HFFc6 (cell line): ENCODE measurements around the gene GBP4. TPM values are rescaled to one million over a fixed set of nuclear protein-coding genes. Genes with fewer than 3 reads are reported as not detected.

ENCODE experiments used
- DNase-seq: peaks from one replicate; pipeline ENCODE4 v3.0.0-alpha.2; 2018
- H3K27ac Mint-ChIP-seq: 2 replicates; pipeline ENCODE4 v1.8.0; 2020; ENCODE audit warnings: mild to moderate bottlenecking, mixed read lengths
- H3K27me3 Mint-ChIP-seq: 2 replicates; pipeline ENCODE4 v1.8.0; 2021; ENCODE audit warnings: mild to moderate bottlenecking, moderate library complexity, mixed read lengths; ENCODE audit not compliant: insufficient read depth
- H3K36me3 Mint-ChIP-seq: 2 replicates; pipeline ENCODE4 v1.8.0; 2021; ENCODE audit warnings: low read depth, mixed read lengths
- H3K4me1 Mint-ChIP-seq: 2 replicates; pipeline ENCODE4 v1.8.0; 2020; ENCODE audit warnings: low read depth, mixed read lengths
- H3K4me3 Mint-ChIP-seq: 2 replicates; pipeline ENCODE4 v1.8.0; 2020; ENCODE audit warnings: mild to moderate bottlenecking, moderate library complexity, mixed read lengths
- H3K9me3 Mint-ChIP-seq: 2 replicates; pipeline ENCODE4 v1.8.0; 2020; ENCODE audit warnings: mild to moderate bottlenecking, mixed read lengths
- CTCF ChIP-seq: fragments of 200-600 bp; sonication (generic); IDR thresholded peaks from 2 replicates; pipeline ENCODE4 v1.5.0; 2021; ENCODE audit warnings: antibody characterized with exemption, mild to moderate bottlenecking
- total RNA-seq, 6 experiments: library from RNA; stranded (reverse); fragmentation: NEBNext Ultra II Directional; extraction: Animal tissue kit (Norgen Biotek cat#: 25700); gene quantifications; 2 replicates in 1 of 6; 3 replicates in 5 of 6; pipeline ENCODE4 v1.2.3, GENCODE V29; 2021

Gene GBP4
- total RNA-seq, 6 experiments from 2014 or later: 0.10 to 0.31 (median 0.22) TPM

GRCh38 chr1:89211035-89211634 lies 12.4 kb upstream of the GBP4 start:
- Mint-ChIP-seq H3K4me3 (no peak overlapping the region), H3K27me3 (no peaks in the 10 kb centered on the region), H3K36me3 (no peaks in the 10 kb centered on the region), H3K27ac (no peak overlapping the region), H3K9me3 (peaks cover 23% of the 10 kb centered on the region), H3K4me1 (no peaks in the 10 kb centered on the region)
- no peak for TF ChIP-seq CTCF
- DNase-seq: no peak

GRCh38 chr1:89206373-89206772 lies 7.6 kb upstream of the GBP4 start:
- Mint-ChIP-seq H3K27me3 (no peaks in the 10 kb centered on the region), H3K4me3 (no peak overlapping the region), H3K9me3 (peaks cover 24% of the 10 kb centered on the region), H3K36me3 (no peaks in the 10 kb centered on the region), H3K27ac (no peak overlapping the region), H3K4me1 (no peaks in the 10 kb centered on the region)
- TF ChIP-seq CTCF: no peak
- no peak for DNase-seq

GRCh38 chr1:89203166-89203565 lies 4.4 kb upstream of the GBP4 start:
- Mint-ChIP-seq H3K4me3 (no peak overlapping the region), H3K9me3 (peaks cover 12% of the 10 kb centered on the region; the same call in 1 of the 2 replicates), H3K36me3 (no peaks in the 10 kb centered on the region), H3K27me3 (no peaks in the 10 kb centered on the region), H3K4me1 (peaks cover 7% of the 10 kb centered on the region), H3K27ac (no peak overlapping the region)
- TF ChIP-seq CTCF: no peak
- peak; percentile 34 for DNase-seq

- Mint-ChIP-seq H3K27ac (no peak overlapping the region), H3K27me3 (0 out of 2 replicates have a peak, but pooled peaks cover 3% of the 10 kb centered on the region), H3K4me1 (peaks cover 7% of the 10 kb centered on the region), H3K9me3 (peaks cover 8% of the 10 kb centered on the region; the same call in 1 of the 2 replicates), H3K4me3 (no peak overlapping the region), H3K36me3 (no peaks in the 10 kb centered on the region)
- DNase-seq: no peak
- TF ChIP-seq CTCF: no peak
Observed at GRCh38 chr1:89201106-89201794, 2.5 kb upstream of the GBP4 start.

GRCh38 chr1:89200663-89201062 lies 1.9 kb upstream of the GBP4 start:
- Mint-ChIP-seq H3K4me1 (peaks cover 7% of the 10 kb centered on the region), H3K27me3 (0 out of 2 replicates have a peak, but pooled peaks cover 3% of the 10 kb centered on the region), H3K9me3 (peaks cover 8% of the 10 kb centered on the region; the same call in 1 of the 2 replicates), H3K36me3 (no peaks in the 10 kb centered on the region), H3K27ac (no peak overlapping the region), H3K4me3 (no peak overlapping the region)
- no peak for DNase-seq
- no peak for TF ChIP-seq CTCF
